Activated CD4-positive, alpha-beta T cell treated with anti-CD3 and anti-CD28 coated beads, Interleukin-2, amount 10 ng/mL, durations not matched to agents 24 days and 14 days (primary cell): ENCODE measurements around the gene ENO3. TPM values are rescaled to one million over a fixed set of nuclear protein-coding genes. Genes with fewer than 3 reads are reported as not detected.
A peak's percentile ranks its signal among the peaks of the same experiment; 100 is the strongest.

ENCODE experiments used
- DNase-seq: peaks from one replicate; pipeline ENCODE4 v3.0.0; 2022
- H3K27ac Mint-ChIP-seq: one replicate; pipeline ENCODE4 v1.8.0; 2022; ENCODE audit warnings: mild to moderate bottlenecking, mixed read lengths
- H3K27me3 Mint-ChIP-seq: one replicate; pipeline ENCODE4 v1.8.0; 2022; ENCODE audit warnings: mixed read lengths
- H3K36me3 Mint-ChIP-seq: one replicate; pipeline ENCODE4 v1.8.0; 2022; ENCODE audit warnings: low read depth, mild to moderate bottlenecking, mixed read lengths
- H3K4me1 Mint-ChIP-seq: one replicate; pipeline ENCODE4 v1.8.0; 2021; ENCODE audit warnings: mixed read lengths
- H3K4me3 Mint-ChIP-seq: one replicate; pipeline ENCODE4 v1.8.0; 2022; ENCODE audit warnings: mild to moderate bottlenecking, moderate library complexity, mixed read lengths
- H3K9me3 Mint-ChIP-seq: one replicate; pipeline ENCODE4 v1.8.0; 2021; ENCODE audit warnings: mixed read lengths
- intact Hi-C: fragments of 100-400 bp; cut with micrococcal nuclease; formaldehyde crosslinking; loops from one replicate; pipeline ENCODE4 v1.15.1; 2023
- total RNA-seq: library from RNA; stranded (reverse); gene quantifications from 2 replicates; pipeline ENCODE4 v1.2.3, GENCODE V29; 2022

The ENO3 gene
- total RNA-seq, 1 donor from 2014 or later, result 45.3 TPM

DNA sequence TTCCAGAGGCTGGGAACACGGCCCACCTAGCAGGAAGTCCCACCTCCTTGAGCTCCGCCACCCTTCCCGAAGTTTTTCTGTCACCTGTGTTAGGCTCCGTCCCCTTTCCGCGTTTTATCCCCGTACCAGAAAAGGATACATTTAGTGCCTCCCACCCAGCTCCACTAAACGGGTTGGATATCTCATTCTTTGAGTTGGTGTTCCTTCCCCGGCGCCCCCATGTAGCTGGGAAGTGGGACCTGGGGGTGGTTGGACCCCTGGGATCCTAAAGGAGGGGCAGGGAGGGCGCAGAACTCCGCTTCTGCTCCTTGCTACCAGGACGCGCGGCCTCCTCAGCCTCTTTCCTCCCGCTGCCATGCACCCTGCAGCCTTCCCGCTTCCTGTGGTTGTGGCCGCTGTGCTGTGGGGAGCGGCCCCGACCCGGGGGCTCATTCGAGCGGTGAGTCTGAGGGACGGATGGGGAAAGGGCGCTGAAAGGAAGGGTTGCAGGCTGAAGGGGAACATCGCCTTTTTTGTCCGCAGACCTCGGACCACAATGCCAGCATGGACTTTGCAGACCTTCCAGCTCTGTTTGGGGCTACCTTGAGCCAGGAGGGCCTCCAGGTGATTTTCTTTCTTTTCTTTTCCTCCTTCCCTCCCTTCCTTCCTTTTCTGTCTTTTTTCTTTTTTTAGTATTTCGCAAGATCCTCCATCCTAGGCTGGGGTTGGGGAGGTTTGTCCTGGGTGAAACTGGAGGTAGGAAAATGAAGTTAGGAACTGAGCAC lies 10.2 kb upstream of the ENO3 start:
- Mint-ChIP-seq H3K9me3 (no peaks in the 10 kb centered on the region), H3K27ac (peak overlapping the region; percentile 92), H3K4me1 (peaks cover 60% of the 10 kb centered on the region), H3K36me3 (peaks cover 78% of the 10 kb centered on the region), H3K4me3 (peak overlapping the region; percentile 95), H3K27me3 (no peaks in the 10 kb centered on the region)
- peak; percentile 86 for DNase-seq
- intact Hi-C loops, result loop anchor here (1.0 to 10.0 kb wide), 4 partner anchors 8 to 576 kb away; partner anchors contain the start of genes CHRNE, NUP88, PFN1 and UBE2G1

GRCh38 chr17:4941319-4941610 lies 9.7 kb upstream of the ENO3 start:
- H3K27ac Mint-ChIP-seq, result peak overlapping the region; percentile 92
- peak overlapping the region; percentile 95 for H3K4me3 Mint-ChIP-seq
- peaks cover 79% of the 10 kb centered on the region for H3K36me3 Mint-ChIP-seq
- no peaks in the 10 kb centered on the region for H3K9me3 Mint-ChIP-seq
- no peak for DNase-seq
- intact Hi-C loops, result loop anchor here (2.0 to 10.0 kb wide), 3 partner anchors 38 to 576 kb away; partner anchors contain the start of genes CHRNE, NUP88 and UBE2G1
- H3K27me3 Mint-ChIP-seq, result no peaks in the 10 kb centered on the region
- peaks cover 58% of the 10 kb centered on the region for H3K4me1 Mint-ChIP-seq

DNA sequence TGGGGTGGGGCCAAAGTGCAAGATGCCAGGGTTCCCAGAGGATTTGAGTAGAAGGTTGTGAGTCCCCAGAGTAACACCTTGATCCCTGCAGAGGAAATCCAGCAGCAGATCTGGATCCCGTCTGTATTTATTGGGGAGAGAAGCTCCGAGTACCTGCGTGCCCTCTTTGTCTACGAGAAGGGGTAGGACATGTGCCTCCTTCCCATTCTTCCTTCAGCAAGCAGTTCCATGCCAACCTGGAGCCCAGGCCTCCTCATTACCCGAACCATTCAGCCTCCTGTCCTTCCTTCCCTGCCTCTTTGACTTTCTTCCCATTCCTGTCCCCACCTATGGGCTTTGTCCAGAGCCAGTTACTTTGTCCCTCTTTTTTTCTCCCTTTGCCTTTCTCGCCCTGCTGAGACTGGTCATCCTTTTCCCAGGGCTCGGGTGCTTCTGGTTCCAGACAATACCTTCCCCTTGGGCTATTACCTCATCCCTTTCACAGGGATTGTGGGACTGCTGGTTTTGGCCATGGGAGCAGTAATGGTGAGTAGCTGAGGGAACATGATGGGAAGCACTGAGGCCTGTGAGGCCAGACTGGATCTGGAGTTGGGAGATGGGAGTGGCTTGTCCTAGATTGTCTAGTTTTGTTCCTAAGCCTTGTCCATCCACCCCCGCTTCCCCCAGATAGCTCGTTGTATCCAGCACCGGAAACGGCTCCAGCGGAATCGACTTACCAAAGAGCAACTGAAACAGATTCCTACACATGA lies 8.0 kb upstream of the ENO3 start:
- peak overlapping the region; percentile 95 for H3K4me3 Mint-ChIP-seq
- intact Hi-C loops, result loop anchor here (10.0 kb wide), 1 partner anchor 578 kb away; the partner anchor contains the start of gene UBE2G1
- peaks cover 80% of the 10 kb centered on the region for H3K36me3 Mint-ChIP-seq
- no peak for DNase-seq
- H3K9me3 Mint-ChIP-seq, result no peaks in the 10 kb centered on the region
- H3K27me3 Mint-ChIP-seq, result no peaks in the 10 kb centered on the region
- peaks cover 60% of the 10 kb centered on the region for H3K4me1 Mint-ChIP-seq
- H3K27ac Mint-ChIP-seq, result peak overlapping the region; percentile 92

GRCh38 chr17:4944163-4944553 lies 6.8 kb upstream of the ENO3 start:
- intact Hi-C loops, result loop anchor here (2.0 to 10.0 kb wide), 2 partner anchors 75 to 579 kb away; partner anchors contain the start of gene UBE2G1
- peak; percentile 90 for DNase-seq
- Mint-ChIP-seq H3K4me1 (peaks cover 52% of the 10 kb centered on the region), H3K4me3 (peak overlapping the region; percentile 95), H3K27ac (peak overlapping the region; percentile 95), H3K36me3 (peaks cover 74% of the 10 kb centered on the region), H3K27me3 (no peaks in the 10 kb centered on the region), H3K9me3 (no peaks in the 10 kb centered on the region)

DNA sequence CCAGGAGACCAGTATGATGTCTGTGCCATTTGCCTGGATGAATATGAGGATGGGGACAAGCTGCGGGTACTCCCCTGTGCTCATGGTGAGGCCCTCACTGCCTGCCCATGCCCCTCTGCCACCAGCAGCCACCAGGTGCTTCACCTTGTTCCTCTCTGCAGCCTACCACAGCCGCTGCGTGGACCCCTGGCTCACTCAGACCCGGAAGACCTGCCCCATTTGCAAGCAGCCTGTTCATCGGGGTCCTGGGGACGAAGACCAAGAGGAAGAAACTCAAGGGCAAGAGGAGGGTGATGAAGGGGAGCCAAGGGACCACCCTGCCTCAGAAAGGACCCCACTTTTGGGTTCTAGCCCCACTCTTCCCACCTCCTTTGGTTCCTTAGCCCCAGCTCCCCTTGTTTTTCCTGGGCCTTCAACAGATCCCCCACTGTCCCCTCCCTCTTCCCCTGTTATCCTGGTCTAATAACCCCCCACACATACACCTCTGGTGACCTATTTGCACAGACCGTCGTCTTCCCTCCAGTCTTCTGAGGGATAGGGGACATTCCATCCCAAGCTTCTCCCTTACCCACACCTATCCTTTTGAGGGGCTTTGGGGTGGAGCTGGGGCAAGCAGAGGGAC lies 6.3 kb upstream of the ENO3 start:
- Mint-ChIP-seq H3K36me3 (peaks cover 72% of the 10 kb centered on the region), H3K4me1 (peaks cover 52% of the 10 kb centered on the region), H3K4me3 (peak overlapping the region; percentile 95), H3K27me3 (no peaks in the 10 kb centered on the region), H3K27ac (peak overlapping the region; percentile 95), H3K9me3 (no peaks in the 10 kb centered on the region)
- peak; percentile 77 for DNase-seq
- intact Hi-C loops, result loop anchor here (1.0 to 10.0 kb wide), 4 partner anchors 43 to 580 kb away; partner anchors contain the start of genes ARRB2, CAMTA2 and UBE2G1

DNA sequence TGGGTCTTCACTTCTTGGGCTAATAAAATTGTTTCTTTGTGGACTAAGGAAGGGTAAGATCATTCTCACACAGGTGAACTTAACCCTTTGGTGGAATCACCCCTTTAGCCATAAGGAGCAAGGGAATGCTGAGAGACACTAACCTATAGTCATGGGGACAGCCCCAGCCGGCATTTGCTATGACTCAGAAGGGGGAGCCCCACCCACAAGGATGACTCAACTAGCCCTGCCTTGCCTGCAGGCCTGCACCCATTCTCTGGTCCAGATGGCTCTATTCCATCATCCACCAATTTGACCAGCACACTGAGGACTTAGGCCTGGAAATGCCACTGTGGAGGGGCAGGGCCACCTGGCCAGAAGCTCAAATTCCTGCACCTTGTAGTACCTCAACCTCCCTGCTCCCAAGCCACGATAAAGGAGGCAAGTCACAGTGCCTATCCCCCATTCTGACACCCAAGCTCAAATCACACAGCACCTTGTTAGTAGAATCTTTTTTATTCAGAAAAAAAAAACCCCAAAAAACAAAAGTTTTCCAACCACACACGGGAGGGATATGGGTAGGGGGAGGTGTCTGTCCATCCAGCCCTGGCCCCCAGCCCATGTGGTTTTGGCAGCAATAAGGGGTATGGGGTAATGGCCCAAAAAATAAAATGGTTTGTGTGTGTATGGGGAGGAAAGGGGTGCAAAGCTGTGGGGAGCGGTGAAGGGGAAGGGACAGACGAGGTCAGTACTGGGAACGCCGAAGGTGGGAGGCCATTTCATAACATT lies 5.6 kb upstream of the ENO3 start:
- DNase-seq, result peak; percentile 94
- Mint-ChIP-seq H3K4me3 (peak overlapping the region; percentile 95), H3K36me3 (peaks cover 68% of the 10 kb centered on the region), H3K27me3 (no peaks in the 10 kb centered on the region), H3K27ac (peak overlapping the region; percentile 95), H3K9me3 (no peaks in the 10 kb centered on the region), H3K4me1 (peaks cover 54% of the 10 kb centered on the region)
- intact Hi-C loops, result loop anchor here (1.0 to 10.0 kb wide), 4 partner anchors 42 to 581 kb away; partner anchors contain the start of genes ARRB2, CAMTA2 and UBE2G1

- peak overlapping the region; percentile 95 for H3K27ac Mint-ChIP-seq
- no peak for DNase-seq
- intact Hi-C loops, result loop anchor here (1.0 to 10.0 kb wide), 4 partner anchors 41 to 581 kb away; partner anchors contain the start of genes ARRB2, CAMTA2 and UBE2G1
- H3K27me3 Mint-ChIP-seq, result no peaks in the 10 kb centered on the region
- H3K4me3 Mint-ChIP-seq, result peak overlapping the region; percentile 95
- H3K9me3 Mint-ChIP-seq, result no peaks in the 10 kb centered on the region
- H3K36me3 Mint-ChIP-seq, result peaks cover 66% of the 10 kb centered on the region
- H3K4me1 Mint-ChIP-seq, result peaks cover 59% of the 10 kb centered on the region
These were observed 5.0 kb upstream of the ENO3 start for GRCh38 chr17:4945944-4946280.

DNA sequence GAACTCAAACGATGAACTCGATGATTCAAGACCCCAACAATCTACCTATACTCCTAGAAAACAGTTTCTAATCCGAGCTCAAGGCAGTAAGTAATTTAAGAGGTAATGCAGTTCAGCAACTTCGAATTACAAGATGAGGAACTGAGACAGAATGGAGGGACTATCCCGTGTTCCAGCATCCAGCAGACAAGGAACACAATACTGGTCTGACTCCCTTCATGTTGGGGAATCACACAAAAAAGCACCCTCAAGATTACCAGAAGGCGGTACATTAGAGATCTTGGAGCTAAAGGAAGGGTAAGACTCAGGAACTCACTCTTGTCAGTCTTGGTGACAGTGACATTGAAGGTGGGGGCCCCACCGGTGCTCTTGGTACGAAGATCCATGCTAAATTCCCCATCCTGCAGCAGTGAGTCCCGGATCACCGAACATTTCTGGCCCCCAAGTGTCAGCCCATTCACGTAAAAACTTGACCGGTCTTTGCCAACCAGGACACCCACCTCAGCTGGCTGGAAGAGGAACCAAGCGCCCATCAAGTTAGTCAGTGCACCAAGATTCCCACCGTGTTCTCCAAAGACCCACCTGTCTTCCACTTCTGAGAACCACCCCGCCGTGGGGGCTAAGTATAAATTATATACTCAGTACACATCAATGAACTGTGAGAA lies 4.5 kb upstream of the ENO3 start:
- H3K36me3 Mint-ChIP-seq, result peaks cover 61% of the 10 kb centered on the region
- peak overlapping the region; percentile 95 for H3K4me3 Mint-ChIP-seq
- H3K27me3 Mint-ChIP-seq, result no peaks in the 10 kb centered on the region
- DNase-seq, result peak; percentile 71
- peaks cover 59% of the 10 kb centered on the region for H3K4me1 Mint-ChIP-seq
- intact Hi-C loops, result loop anchor here (5.0 to 10.0 kb wide), 2 partner anchors 41 to 582 kb away; partner anchors contain the start of genes CAMTA2 and UBE2G1
- no peaks in the 10 kb centered on the region for H3K9me3 Mint-ChIP-seq
- peak overlapping the region; percentile 95 for H3K27ac Mint-ChIP-seq

DNA sequence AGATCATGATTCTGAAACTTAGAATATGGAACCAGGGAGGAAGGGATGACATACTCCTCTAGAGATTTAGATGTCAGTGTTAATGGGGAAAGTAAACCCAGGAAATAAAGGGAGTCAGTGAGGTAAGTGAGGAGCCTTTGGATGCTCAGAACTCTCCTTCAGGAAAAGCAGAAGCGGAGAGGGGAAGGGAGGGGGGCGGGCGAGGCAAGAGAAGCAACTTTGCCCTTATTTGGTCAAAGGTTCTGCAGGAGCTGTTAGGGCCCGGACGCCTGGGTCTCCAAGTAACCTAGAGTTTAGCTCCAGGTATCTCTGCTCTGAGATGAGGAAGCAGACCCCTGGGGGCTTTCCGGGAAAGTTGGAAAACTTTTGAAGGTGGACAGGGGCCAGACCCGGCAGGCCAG lies 3.9 kb upstream of the ENO3 start:
- Mint-ChIP-seq H3K36me3 (peaks cover 55% of the 10 kb centered on the region), H3K9me3 (no peaks in the 10 kb centered on the region), H3K4me3 (peak overlapping the region; percentile 95), H3K4me1 (peaks cover 58% of the 10 kb centered on the region), H3K27ac (peak overlapping the region; percentile 95), H3K27me3 (no peaks in the 10 kb centered on the region)
- no peak for DNase-seq
- intact Hi-C loops, result loop anchor here (5.0 to 10.0 kb wide), 2 partner anchors 40 to 582 kb away; partner anchors contain the start of genes CAMTA2 and UBE2G1

DNA sequence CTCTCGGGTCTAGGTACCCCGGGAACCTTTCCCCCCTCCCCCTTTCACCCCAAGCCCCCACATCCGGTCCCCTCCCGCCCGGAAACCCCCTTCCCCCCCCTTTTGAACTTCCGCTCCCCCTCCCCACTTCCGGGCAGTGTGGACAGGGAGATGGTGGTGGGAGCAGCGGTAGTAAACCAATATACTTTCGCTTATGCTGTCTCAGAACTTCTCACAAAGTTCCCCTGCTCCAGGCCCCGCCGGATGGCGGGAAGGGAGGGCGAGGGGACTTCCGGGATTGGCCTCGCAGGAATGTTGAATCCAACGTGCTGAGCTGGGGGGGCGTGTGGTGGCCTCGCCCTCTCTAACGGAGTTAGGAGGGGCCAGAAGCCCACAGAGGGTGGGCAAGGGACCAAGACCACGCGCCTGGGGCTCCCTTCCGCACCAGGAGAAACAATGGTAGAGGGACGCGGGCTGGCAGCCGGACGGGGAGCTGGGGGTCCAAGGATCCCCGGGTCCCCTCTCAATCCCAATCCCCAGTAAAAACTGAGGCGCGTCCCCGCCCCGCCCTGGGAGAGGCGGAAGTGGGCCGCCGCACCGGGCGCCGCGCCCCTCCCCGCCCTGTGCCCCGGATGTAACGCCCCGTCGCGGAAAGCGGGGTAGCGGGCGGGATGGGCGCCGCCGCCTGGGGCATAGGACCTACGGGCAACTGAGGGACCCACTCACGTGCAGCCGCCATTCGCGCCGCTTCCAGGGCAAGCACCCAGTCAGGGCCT lies 3.3 kb upstream of the ENO3 start:
- H3K4me1 Mint-ChIP-seq, result peaks cover 53% of the 10 kb centered on the region

GRCh38 chr17:4948166-4948930 lies 2.6 kb upstream of the ENO3 start, which contains the start of gene PFN1:
Gene PFN1, minus strand, starts transcription at chr17:4948530. Its CDS starts 136 bp downstream, at chr17:4948394.
- peak within 1 kb of the TSS; percentile 99 for H3K27ac Mint-ChIP-seq
- peaks cover 46% of the 10 kb centered on the region for H3K4me1 Mint-ChIP-seq
- intact Hi-C loops, result loop anchor here (1.0 to 10.0 kb wide), 5 partner anchors 8 to 584 kb away; partner anchors contain the start of genes CAMTA2, INCA1, KIF1C and RNF167
- no peaks in the 10 kb centered on the region for H3K27me3 Mint-ChIP-seq
- H3K36me3 Mint-ChIP-seq, result peaks cover 42% of the 10 kb centered on the region
- peak; percentile 95 for DNase-seq
- peak within 1 kb of the TSS; percentile 95 for H3K4me3 Mint-ChIP-seq
- H3K9me3 Mint-ChIP-seq, result no peaks in the 10 kb centered on the region

More for the DNA sequence above, 3.3 kb upstream of the ENO3 start:
- intact Hi-C loops, result loop anchor here (1.0 to 10.0 kb wide), 5 partner anchors 7 to 583 kb away; partner anchors contain the start of genes CAMTA2, INCA1, KIF1C and RNF167
- Mint-ChIP-seq H3K27ac (peak overlapping the region; percentile 99), H3K4me3 (peak overlapping the region; percentile 95), H3K9me3 (no peaks in the 10 kb centered on the region), H3K36me3 (peaks cover 49% of the 10 kb centered on the region), H3K27me3 (no peaks in the 10 kb centered on the region)
- peak; percentile 93 for DNase-seq
